Posterior vena cava (tissue), 2 donors: ENCODE data around the gene SNRPA. TPM values are rescaled to one million over a fixed set of nuclear protein-coding genes. Genes with fewer than 3 reads are reported as not detected.
"Not testable (repeated sequence)": the region's sequence is repeated elsewhere in the genome, so short reads cannot be mapped to it uniquely, and the experiment has no call there.

Source experiments
- DNase-seq: peaks from one replicate; pipeline ENCODE4 v3.0.0-alpha.2; 2020; ENCODE audit warnings: low spot score
- intact Hi-C, 2 donors: fragments of 100-400 bp; cut with DNase I; formaldehyde crosslinking; loops; one replicate each; pipeline versions ENCODE4 v1.14.1 to v1.14.2; 2022 to 2023
- total RNA-seq, 2 donors: library from RNA; stranded (reverse); fragmentation: NEBNext Ultra II Directional; extraction: Animal tissue kit (Norgen Biotek cat#: 25700); gene quantifications; one replicate each; pipeline ENCODE4 v1.2.1, GENCODE V29; 2021
- donor health status: DM: yes; HTN: yes; CAD: no.
- donor health status: DM: yes; HTN: yes; CAD: no.

Gene SNRPA
- total RNA-seq, 2 donors from 2014 or later, result 37.1 to 46.1 TPM

GRCh38 chr19:40717880-40718773, 32.9 kb upstream of the SNRPA start:
- intact Hi-C loops, result loop anchor here in 1 of 2 donors (2.0 to 5.0 kb wide), 2 partner anchors 27 to 34 kb away; partner anchors contain the start of genes ACTMAP, NUMBL and SNRPA
- DNase-seq, result no peak

DNA sequence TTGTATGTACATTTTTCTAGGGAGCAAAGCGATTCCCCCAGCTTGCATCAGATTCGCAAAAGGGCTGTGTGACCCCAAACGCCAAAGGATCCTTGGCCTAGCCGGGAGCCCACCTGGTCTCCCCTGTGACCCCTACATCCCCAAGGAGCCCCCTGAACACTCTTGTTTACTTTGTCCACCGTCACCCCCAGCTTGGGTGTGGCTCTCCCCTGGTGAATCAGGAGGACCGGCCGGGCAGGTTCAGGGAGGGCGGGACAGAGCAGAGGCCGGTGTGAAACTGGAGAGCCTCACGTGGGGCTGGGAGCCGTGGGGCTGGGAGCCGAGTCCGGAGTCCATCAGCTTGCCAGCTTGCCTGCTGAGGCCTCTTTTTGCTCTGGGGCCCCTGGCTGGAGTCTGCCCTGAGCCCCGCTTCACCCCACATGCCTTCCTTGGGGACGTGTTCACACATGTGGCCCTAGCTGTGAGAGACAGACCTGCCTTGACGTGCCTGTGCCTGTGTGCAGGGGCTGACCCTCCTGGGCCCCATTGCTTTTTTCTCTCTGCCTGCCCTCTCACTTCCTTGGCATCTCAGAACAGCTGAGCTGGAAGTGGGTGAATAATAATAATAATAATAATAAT, 32.1 kb upstream of the SNRPA start:
- DNase-seq, result peak; percentile 88
- intact Hi-C loops, result loop anchor here in 1 of 2 donors (5.0 kb wide), 1 partner anchor 33 kb away; the partner anchor contains the start of genes ACTMAP and SNRPA

DNA sequence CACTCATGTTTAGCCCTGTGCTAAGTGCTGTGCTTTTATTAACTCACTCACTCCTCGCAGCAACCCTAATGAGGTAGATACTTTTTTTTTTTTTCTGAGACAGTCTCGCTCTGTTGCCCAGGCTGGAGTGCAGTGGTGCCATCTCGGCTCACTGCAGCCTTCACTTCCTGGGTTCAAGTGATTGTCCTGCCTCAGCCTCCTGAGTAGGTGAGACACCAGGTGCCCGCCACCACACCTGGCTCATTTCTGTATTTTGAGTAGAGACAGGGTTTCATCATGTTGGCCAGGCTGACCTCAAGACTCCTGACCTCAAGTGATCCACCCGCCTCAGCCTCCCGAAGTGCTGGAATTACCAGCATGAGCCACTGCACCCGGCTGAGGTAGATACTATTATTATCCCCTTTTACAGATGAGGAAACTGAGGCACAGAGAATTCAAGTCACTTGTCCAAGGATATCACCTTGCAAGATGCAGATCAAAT, 31.5 kb upstream of the SNRPA start:
- no peak for DNase-seq
- intact Hi-C loops, result loop anchor here in 1 of 2 donors (5.0 kb wide), 1 partner anchor 33 kb away; the partner anchor contains the start of genes ACTMAP and SNRPA

GRCh38 chr19:40721140-40721486, 29.9 kb upstream of the SNRPA start:
- intact Hi-C loops, result no loop called here
- DNase-seq, result no peak

DNA sequence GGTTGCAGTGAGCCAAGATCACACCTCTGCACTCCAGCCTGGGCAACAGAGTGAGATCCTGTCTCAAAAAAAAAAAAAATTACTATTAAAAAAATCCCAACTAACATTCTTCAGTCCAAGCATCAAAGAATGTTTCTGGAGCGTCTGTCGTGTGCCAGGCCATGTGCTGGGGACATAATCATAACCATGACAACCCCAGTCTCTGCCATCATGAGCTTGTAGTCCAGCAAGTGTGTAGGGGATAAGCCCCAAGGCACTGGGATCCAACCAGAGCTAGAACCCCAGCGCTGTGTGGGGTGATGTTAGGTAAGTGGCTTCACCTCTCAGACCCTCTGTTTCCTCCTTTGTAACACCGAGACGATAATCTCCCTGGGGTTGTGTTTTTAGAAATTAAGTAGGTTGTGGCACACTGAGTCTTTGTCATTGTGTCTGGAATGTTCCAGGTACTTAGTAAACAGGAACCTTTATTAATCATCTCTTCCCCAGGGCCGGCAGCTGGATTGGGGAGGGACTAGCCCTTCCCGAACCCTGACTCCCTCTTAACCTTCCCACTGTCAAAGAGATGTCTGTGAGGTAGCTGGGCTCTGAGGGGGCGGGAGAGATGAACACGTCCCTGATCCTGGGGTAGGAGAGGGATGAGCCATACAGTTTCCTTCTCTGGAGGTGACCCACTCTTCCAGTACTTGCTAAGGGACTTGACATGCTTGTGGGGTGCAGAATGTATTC, 28.9 kb upstream of the SNRPA start:
- DNase-seq, result no peak

DNA sequence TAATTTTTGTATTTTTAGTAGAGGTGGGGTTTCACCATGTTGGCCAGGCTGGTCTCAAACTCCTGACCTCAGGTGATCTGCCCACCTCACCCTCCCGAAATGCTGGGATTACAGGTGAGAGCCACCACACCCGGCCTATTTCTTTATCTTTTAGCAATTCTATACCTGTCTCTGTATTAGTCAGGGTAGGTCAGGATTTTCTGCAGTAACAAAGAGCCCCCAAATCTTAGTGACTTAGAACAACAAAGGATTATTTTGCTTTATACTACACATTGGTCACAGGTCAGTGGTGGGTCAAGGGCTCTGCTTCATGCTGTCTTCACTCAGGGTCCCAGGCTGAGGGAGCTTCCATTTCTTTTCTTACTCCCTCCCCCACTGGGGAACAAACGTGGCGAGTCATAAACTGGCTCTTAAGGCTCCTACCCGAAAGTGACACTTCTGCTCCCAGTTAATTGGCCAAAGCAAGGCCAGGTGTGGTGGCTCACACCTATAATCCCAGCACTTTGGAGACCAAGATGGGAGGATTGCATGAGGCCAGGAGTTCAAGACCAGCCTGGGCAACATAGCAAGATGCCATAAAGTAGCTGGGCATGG, 27.2 kb upstream of the SNRPA start:
- intact Hi-C loops, result no loop called here
- DNase-seq, result no peak

More for the DNA sequence above, 28.9 kb upstream of the SNRPA start:
- intact Hi-C loops, result no loop called here

DNA sequence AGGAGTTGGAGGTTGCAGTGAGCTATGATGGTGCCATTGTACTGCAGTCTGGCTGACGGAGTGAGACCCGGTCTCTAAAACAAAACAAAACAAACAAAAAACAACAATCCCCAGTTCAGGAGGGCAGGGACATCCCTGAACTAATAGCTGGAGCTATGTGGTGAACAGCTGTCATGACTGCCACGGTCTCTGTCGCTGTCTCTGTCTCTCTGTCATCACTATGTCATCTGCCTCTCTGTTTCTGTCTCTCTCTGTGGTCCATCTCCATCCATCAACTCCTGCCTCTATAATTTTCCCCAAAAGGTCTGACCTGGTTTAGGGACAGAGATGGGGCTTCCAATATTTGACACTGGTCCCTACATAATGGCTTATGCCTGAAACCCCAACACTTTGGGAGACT, 26.7 kb upstream of the SNRPA start:
- DNase-seq, result no peak
- intact Hi-C loops, result no loop called here

- intact Hi-C loops, result no loop called here
- DNase-seq, result no peak
These were observed 26.1 kb upstream of the SNRPA start for GRCh38 chr19:40724855-40725254.

GRCh38 chr19:40726279-40726678, 24.7 kb upstream of the SNRPA start:
- intact Hi-C loops, result no loop called here

DNA sequence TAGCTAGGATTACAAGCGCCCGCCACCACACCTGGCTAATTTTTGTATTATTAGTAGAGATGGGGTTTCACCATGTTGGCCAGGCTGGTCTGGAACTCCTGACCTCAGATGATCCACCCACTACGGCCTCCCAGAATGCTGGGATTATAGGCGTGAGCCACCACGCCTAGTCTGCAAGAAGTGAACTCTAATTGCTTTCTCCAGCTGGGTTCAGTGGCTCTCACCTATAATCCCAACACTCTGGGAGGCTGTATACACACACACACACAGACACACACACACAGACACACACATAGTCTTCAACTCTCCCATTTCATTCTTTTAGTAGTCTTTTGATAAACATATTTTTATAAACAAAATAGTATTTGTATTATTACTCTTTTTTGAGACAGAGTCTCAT, 20.9 kb upstream of the SNRPA start:
- intact Hi-C loops, DNase-seq: not testable (repeated sequence)

More at GRCh38 chr19:40726279-40726678, 24.7 kb upstream of the SNRPA start:
- no peak for DNase-seq

- DNase-seq, intact Hi-C loops: not testable (repeated sequence)
These were observed 18.7 kb upstream of the SNRPA start for GRCh38 chr19:40732304-40732703.

- intact Hi-C loops, result no loop called here
- no peak for DNase-seq
These were observed 17.9 kb upstream of the SNRPA start for GRCh38 chr19:40733149-40733548.

DNA sequence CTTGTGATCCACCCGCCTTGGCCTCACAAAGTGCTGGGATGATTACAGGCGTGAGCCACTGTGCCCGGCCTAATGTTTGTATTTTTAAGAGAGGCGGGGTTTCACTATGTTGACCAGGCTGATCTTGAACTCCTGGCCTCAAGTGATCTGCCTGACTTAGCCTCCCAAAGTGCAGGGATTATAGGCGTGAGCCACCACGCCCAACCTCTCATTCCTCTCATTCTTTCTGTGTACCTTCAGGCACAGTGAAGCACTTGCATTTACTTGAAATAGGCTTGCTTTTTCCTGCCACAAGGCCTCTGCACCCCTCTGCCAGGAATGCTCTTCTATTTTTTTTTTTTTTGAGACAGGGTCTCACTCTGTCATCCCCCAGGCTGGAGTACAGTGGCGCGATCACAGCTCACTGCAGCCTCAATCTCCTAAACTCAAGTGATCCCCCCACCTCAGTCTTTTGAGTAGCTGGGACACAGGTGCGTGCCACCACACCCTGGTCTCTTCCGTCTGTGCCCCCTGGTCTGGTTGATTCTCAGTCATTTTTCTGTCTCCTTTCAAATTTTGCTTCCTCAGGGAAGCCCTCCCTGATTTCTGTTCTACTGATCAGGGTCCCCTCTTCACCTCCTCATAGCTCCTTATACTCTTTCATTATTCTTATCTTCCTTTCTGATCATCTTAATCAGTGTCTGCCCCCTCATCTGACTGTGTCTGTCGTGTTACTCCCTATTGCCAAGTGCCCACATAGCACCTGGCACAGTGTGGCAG, 15.8 kb upstream of the SNRPA start:
- intact Hi-C loops, result no loop called here
- DNase-seq, result no peak

- no peak for DNase-seq
- intact Hi-C loops, result loop anchor here in 1 of 2 donors (1.0 kb wide), 1 partner anchor 35 kb away; no protein-coding TSS in a partner anchor
These were observed 14.3 kb upstream of the SNRPA start for GRCh38 chr19:40736661-40737060.

GRCh38 chr19:40737102-40737644, 13.8 kb upstream of the SNRPA start:
- intact Hi-C loops, result no loop called here
- peak; percentile 84 for DNase-seq

GRCh38 chr19:40739030-40739839, 11.8 kb upstream of the SNRPA start:
- intact Hi-C loops, result no loop called here
- DNase-seq, result no peak
